ENCODE measurements around the gene NAA38. TPM values are rescaled to one million over a fixed set of nuclear protein-coding genes. Genes with fewer than 3 reads are reported as not detected.

The NAA38 gene
- total and polyA plus RNA-seq, 2 experiments from 2014 or later, result 71.5 to 185 TPM

- H3K4me2 ChIP-seq (ENCODE audit: unreplicated experiment), result no peak overlapping the region
- peaks cover 12% of the 10 kb centered on the region for H3K79me2 ChIP-seq (ENCODE audit: insufficient read depth)
- no peaks in the 10 kb centered on the region for H4K20me1 ChIP-seq (ENCODE audit: insufficient read depth)
- no peak overlapping the region for H3K27ac ChIP-seq
- H3K9me2 ChIP-seq (ENCODE audit: insufficient read depth), result no peaks in the 10 kb centered on the region
- peaks cover 21% of the 10 kb centered on the region for H3K36me3 ChIP-seq (ENCODE audit: low read depth)
- H3K4me1 ChIP-seq (ENCODE audit: insufficient read depth), result no peaks in the 10 kb centered on the region; the same call in 1 of the 2 replicates
- TF ChIP-seq EZH2phosphoT487 (IDR thresholded peaks at IDR 0.05; ENCODE audit: insufficient read depth, low read depth), result no peak
- no peak for TF ChIP-seq EZH2 (IDR thresholded peaks at IDR 0.05; ENCODE audit: insufficient read depth, poor library complexity, severe bottlenecking)
- 88 to 90% methylated on average over 4 to 8 of the region's 8 CpGs for WGBS, 2 experiments (ENCODE audit: low coverage in 1 of 2, low lambda C conversion rate in 2 of 2, missing lambda C conversion rate in 2 of 2)
- no peak overlapping the region for H3K9ac ChIP-seq
- no peaks in the 10 kb centered on the region for H3K9me3 ChIP-seq (ENCODE audit: low read depth)
- H3F3A ChIP-seq (ENCODE audit: insufficient read depth), result no peaks in the 10 kb centered on the region
- DNase-seq, result no peak
- H2AFZ ChIP-seq, result no peak overlapping the region
- H3K4me3 ChIP-seq, result no peak overlapping the region
- in situ Hi-C loops (cut with MboI), result no loop called here
- no peaks in the 10 kb centered on the region for H3K27me3 ChIP-seq (replicated peaks; ENCODE audit: insufficient read depth)
Observed at GRCh38 chr17:7894866-7895265, 37.5 kb upstream of the NAA38 start.

GRCh38 chr17:7894226-7894625 is 36.9 kb upstream of the NAA38 start:
- Histone ChIP-seq H4K20me1 (ENCODE audit: insufficient read depth) (no peaks in the 10 kb centered on the region), H3K4me2 (ENCODE audit: unreplicated experiment) (no peak overlapping the region), H3K4me1 (ENCODE audit: insufficient read depth) (peaks cover 6% of the 10 kb centered on the region), H3K79me2 (ENCODE audit: insufficient read depth) (peaks cover 18% of the 10 kb centered on the region), H3K27me3 (replicated peaks; ENCODE audit: insufficient read depth) (no peaks in the 10 kb centered on the region), H3K36me3 (ENCODE audit: low read depth) (peaks cover 15% of the 10 kb centered on the region), H3K9me2 (ENCODE audit: insufficient read depth) (no peaks in the 10 kb centered on the region), H3K27ac (no peak overlapping the region), H3K9ac (no peak overlapping the region), H3K9me3 (ENCODE audit: low read depth) (no peaks in the 10 kb centered on the region), H2AFZ (no peak overlapping the region), H3F3A (ENCODE audit: insufficient read depth) (0 out of 2 replicates have a peak, but pooled peaks cover 6% of the 10 kb centered on the region), H3K4me3 (no peak overlapping the region)
- in situ Hi-C loops (cut with MboI), result no loop called here
- WGBS, 2 experiments (ENCODE audit: low coverage in 1 of 2, low lambda C conversion rate in 2 of 2, missing lambda C conversion rate in 2 of 2), result 93 to 95% methylated on average over 8 to 9 of the region's 9 CpGs
- TF ChIP-seq EZH2phosphoT487 (IDR thresholded peaks at IDR 0.05; ENCODE audit: insufficient read depth, low read depth), result no peak
- no peak for TF ChIP-seq EZH2 (IDR thresholded peaks at IDR 0.05; ENCODE audit: insufficient read depth, poor library complexity, severe bottlenecking)
- no peak for DNase-seq

GRCh38 chr17:7893187-7893880 is 36.0 kb upstream of the NAA38 start:
- in situ Hi-C loops (cut with MboI), result no loop called here
- Histone ChIP-seq H3K4me3 (no peak overlapping the region), H3K4me1 (ENCODE audit: insufficient read depth) (peaks cover 15% of the 10 kb centered on the region), H3K27ac (no peak overlapping the region), H3K4me2 (ENCODE audit: unreplicated experiment) (no peak overlapping the region), H3F3A (ENCODE audit: insufficient read depth) (peaks cover 12% of the 10 kb centered on the region), H3K27me3 (replicated peaks; ENCODE audit: insufficient read depth) (no peaks in the 10 kb centered on the region), H3K79me2 (ENCODE audit: insufficient read depth) (peaks cover 27% of the 10 kb centered on the region), H3K9me3 (ENCODE audit: low read depth) (no peaks in the 10 kb centered on the region), H4K20me1 (ENCODE audit: insufficient read depth) (no peaks in the 10 kb centered on the region), H3K36me3 (ENCODE audit: low read depth) (peaks cover 14% of the 10 kb centered on the region), H2AFZ (no peak overlapping the region), H3K9ac (no peak overlapping the region), H3K9me2 (ENCODE audit: insufficient read depth) (no peaks in the 10 kb centered on the region)
- 94 to 97% methylated on average over 11 to 15 of the region's 15 CpGs for WGBS, 2 experiments (ENCODE audit: low coverage in 1 of 2, low lambda C conversion rate in 2 of 2, missing lambda C conversion rate in 2 of 2)
- DNase-seq, result no peak
- TF ChIP-seq EZH2 (IDR thresholded peaks at IDR 0.05; ENCODE audit: insufficient read depth, poor library complexity, severe bottlenecking) (no peak), EZH2phosphoT487 (IDR thresholded peaks at IDR 0.05; ENCODE audit: insufficient read depth, low read depth) (no peak)

- Histone ChIP-seq H4K20me1 (ENCODE audit: insufficient read depth) (no peaks in the 10 kb centered on the region), H3K9ac (peak overlapping the region; percentile 71), H3K4me3 (peak overlapping the region; percentile 90), H3K27ac (peak overlapping the region; percentile 90), H3K4me2 (ENCODE audit: unreplicated experiment) (peak overlapping the region; percentile 86), H3K9me2 (ENCODE audit: insufficient read depth) (no peaks in the 10 kb centered on the region), H3K36me3 (ENCODE audit: low read depth) (peaks cover 9% of the 10 kb centered on the region; the same call in 1 of the 2 replicates), H3F3A (ENCODE audit: insufficient read depth) (peaks cover 32% of the 10 kb centered on the region), H3K27me3 (replicated peaks; ENCODE audit: insufficient read depth) (no peaks in the 10 kb centered on the region), H3K79me2 (ENCODE audit: insufficient read depth) (peaks cover 32% of the 10 kb centered on the region), H3K9me3 (ENCODE audit: low read depth) (no peaks in the 10 kb centered on the region), H3K4me1 (ENCODE audit: insufficient read depth) (peaks cover 32% of the 10 kb centered on the region), H2AFZ (no peak overlapping the region)
- no peak for TF ChIP-seq EZH2phosphoT487 (IDR thresholded peaks at IDR 0.05; ENCODE audit: insufficient read depth, low read depth)
- TF ChIP-seq EZH2 (IDR thresholded peaks at IDR 0.05; ENCODE audit: insufficient read depth, poor library complexity, severe bottlenecking), result no peak
- in situ Hi-C loops (cut with MboI), result no loop called here
- DNase-seq, result peak; percentile 96
- 41 to 42% methylated on average over 11 of the region's 11 CpGs for WGBS, 2 experiments (ENCODE audit: low coverage in 1 of 2, low lambda C conversion rate in 2 of 2, missing lambda C conversion rate in 2 of 2)
Observed at GRCh38 chr17:7889166-7889955, 32.0 kb upstream of the NAA38 start.
